Rectal smooth muscle tissue (tissue), 1 donor: Measurements from ENCODE around the gene RTBDN.
"Not testable (repeated sequence)": the region's sequence is repeated elsewhere in the genome, so short reads cannot be mapped to it uniquely, and the experiment has no call there.

ENCODE experiments used
- H3K27ac ChIP-seq: one replicate; pipeline ENCODE4 v1.7.0; 2013; ENCODE audit warnings: low read depth, low read length, inconsistent platforms
- H3K27me3 ChIP-seq: one replicate; pipeline ENCODE4 v1.7.0; 2013; ENCODE audit warnings: low read length; ENCODE audit not compliant: control insufficient read depth, insufficient read depth
- H3K36me3 ChIP-seq: one replicate; pipeline ENCODE4 v1.7.0; 2013; ENCODE audit warnings: low read length; ENCODE audit not compliant: control insufficient read depth, insufficient read depth
- H3K4me1 ChIP-seq: one replicate; pipeline ENCODE4 v1.7.0; 2013; ENCODE audit warnings: low read length; ENCODE audit not compliant: control insufficient read depth, insufficient read depth
- H3K4me3 ChIP-seq: one replicate; pipeline ENCODE4 v1.7.0; 2013; ENCODE audit warnings: low read length
- H3K9ac ChIP-seq: one replicate; pipeline ENCODE4 v1.7.0; 2013; ENCODE audit warnings: low read length

Gene RTBDN

GRCh38 chr19:12828494-12828893 lies 5.9 kb downstream of the RTBDN start:
- Histone ChIP-seq H3K27me3 (peaks cover 31% of the 10 kb centered on the region), H3K36me3 (no peaks in the 10 kb centered on the region), H3K27ac (no peak overlapping the region), H3K4me1 (no peaks in the 10 kb centered on the region), H3K4me3 (peak overlapping the region; percentile 34), H3K9ac (no peak overlapping the region)

GRCh38 chr19:12825254-12826131 lies 8.9 kb downstream of the RTBDN start:
- Histone ChIP-seq H3K9ac (no peak overlapping the region), H3K4me3 (no peak overlapping the region), H3K27me3 (peaks cover 21% of the 10 kb centered on the region), H3K36me3 (no peaks in the 10 kb centered on the region), H3K27ac (no peak overlapping the region), H3K4me1 (no peaks in the 10 kb centered on the region)

GRCh38 chr19:12821761-12822160 lies 12.6 kb downstream of the RTBDN start:
- Histone ChIP-seq H3K27ac (no peak overlapping the region), H3K4me3 (no peak overlapping the region), H3K27me3 (peaks cover 11% of the 10 kb centered on the region), H3K9ac (no peak overlapping the region), H3K4me1 (no peaks in the 10 kb centered on the region), H3K36me3 (no peaks in the 10 kb centered on the region)

- not testable (repeated sequence) for H3K4me1 ChIP-seq, H3K9ac ChIP-seq, H3K27ac ChIP-seq, H3K27me3 ChIP-seq, H3K36me3 ChIP-seq, H3K4me3 ChIP-seq
Observed at GRCh38 chr19:12817810-12818209, 16.6 kb downstream of the RTBDN start.

- not testable (repeated sequence) for H3K36me3 ChIP-seq, H3K4me1 ChIP-seq, H3K9ac ChIP-seq, H3K4me3 ChIP-seq, H3K27ac ChIP-seq, H3K27me3 ChIP-seq
Observed at GRCh38 chr19:12817188-12817587, 17.2 kb downstream of the RTBDN start.

- Histone ChIP-seq H3K27me3 (no peaks in the 10 kb centered on the region), H3K9ac (no peak overlapping the region), H3K27ac (no peak overlapping the region), H3K4me3 (no peak overlapping the region), H3K36me3 (peaks cover 2% of the 10 kb centered on the region), H3K4me1 (no peaks in the 10 kb centered on the region)
Observed at GRCh38 chr19:12815088-12815487, 19.3 kb downstream of the RTBDN start.

GRCh38 chr19:12806242-12807081 lies 27.9 kb downstream of the RTBDN start, which contains the start of gene RNASEH2A:
Gene RNASEH2A, plus strand, starts transcription at chr19:12806584. Its CDS starts 90 bp downstream, at chr19:12806674.
- H3K4me1 ChIP-seq: peaks cover 6% of the 10 kb centered on the region
- peak within 1 kb of the TSS; percentile 72 for H3K27ac ChIP-seq
- peak within 1 kb of the TSS; percentile 72 for H3K9ac ChIP-seq
- no peaks in the 10 kb centered on the region for H3K27me3 ChIP-seq
- peak within 1 kb of the TSS; percentile 91 for H3K4me3 ChIP-seq
- no peaks in the 10 kb centered on the region for H3K36me3 ChIP-seq

- Histone ChIP-seq H3K4me3 (no peak overlapping the region), H3K36me3 (peaks cover 12% of the 10 kb centered on the region), H3K9ac (no peak overlapping the region), H3K27me3 (no peaks in the 10 kb centered on the region), H3K4me1 (peaks cover 6% of the 10 kb centered on the region), H3K27ac (no peak overlapping the region)
Observed at GRCh38 chr19:12804051-12804450, 30.3 kb downstream of the RTBDN start.

GRCh38 chr19:12802267-12803106 lies 31.9 kb downstream of the RTBDN start:
- H3K27me3 ChIP-seq: no peaks in the 10 kb centered on the region
- H3K27ac ChIP-seq: peak overlapping the region; percentile 64
- H3K4me3 ChIP-seq: peak overlapping the region; percentile 85
- H3K9ac ChIP-seq: peak overlapping the region; percentile 41
- peaks cover 6% of the 10 kb centered on the region for H3K4me1 ChIP-seq
- peaks cover 12% of the 10 kb centered on the region for H3K36me3 ChIP-seq

- H3K9ac ChIP-seq: peak within 1 kb of the TSS; percentile 71
- peak within 1 kb of the TSS; percentile 85 for H3K4me3 ChIP-seq
- H3K27ac ChIP-seq: peak within 1 kb of the TSS; percentile 64
- peaks cover 12% of the 10 kb centered on the region for H3K36me3 ChIP-seq
- peaks cover under 1% of the 10 kb centered on the region for H3K4me1 ChIP-seq
- no peaks in the 10 kb centered on the region for H3K27me3 ChIP-seq
Observed at GRCh38 chr19:12801466-12802266, 32.7 kb downstream of the RTBDN start, which contains the start of the genes PRDX2 and THSD8. Gene PRDX2, minus strand, starts transcription at chr19:12801800. Its CDS starts 539 bp downstream, at chr19:12801261. Gene THSD8, plus strand, starts transcription at chr19:12802069. Its CDS starts 3 bp downstream, at chr19:12802072.

GRCh38 chr19:12800923-12801465 lies 33.4 kb downstream of the RTBDN start:
- Histone ChIP-seq H3K27ac (peak overlapping the region; percentile 64), H3K36me3 (peaks cover 12% of the 10 kb centered on the region), H3K27me3 (no peaks in the 10 kb centered on the region), H3K9ac (peak overlapping the region; percentile 71), H3K4me1 (no peaks in the 10 kb centered on the region), H3K4me3 (peak overlapping the region; percentile 85)
